VCaP (cell line): Measurements from ENCODE around the gene LCN9.

Experiments
- H3K27ac ChIP-seq: fragments of 450-650 bp; 2 replicates; pipeline ENCODE4 v1.5.1; 2017
- TF ChIP-seq, protein P1 (sequence below): fragments of 450-650 bp; conservative IDR thresholded peaks from 2 replicates; pipeline ENCODE4 v1.5.1; 2017; ENCODE audit warnings: mild to moderate bottlenecking, moderate library complexity

The LCN9 gene

DNA sequence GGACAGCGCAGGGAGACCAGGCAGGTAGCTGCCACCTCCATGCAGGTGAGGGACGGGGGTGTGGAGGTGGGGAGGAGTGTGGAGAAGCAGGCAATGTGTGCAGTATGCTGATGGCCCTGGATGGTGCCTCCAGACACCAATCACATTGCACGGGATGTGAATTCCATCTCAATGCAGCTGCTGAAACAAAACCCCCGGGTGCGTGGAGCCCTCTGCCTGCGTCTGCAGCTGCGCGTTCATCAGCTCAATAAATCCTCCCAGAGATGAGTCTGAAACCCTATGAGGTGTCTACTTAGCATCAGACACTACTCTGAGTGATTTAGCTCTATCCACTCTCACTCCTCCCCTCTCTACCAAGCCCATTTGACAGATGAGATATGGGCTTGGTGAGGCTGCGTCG is 25.9 kb downstream of the LCN9 start:
- TF ChIP-seq, protein P1, sequence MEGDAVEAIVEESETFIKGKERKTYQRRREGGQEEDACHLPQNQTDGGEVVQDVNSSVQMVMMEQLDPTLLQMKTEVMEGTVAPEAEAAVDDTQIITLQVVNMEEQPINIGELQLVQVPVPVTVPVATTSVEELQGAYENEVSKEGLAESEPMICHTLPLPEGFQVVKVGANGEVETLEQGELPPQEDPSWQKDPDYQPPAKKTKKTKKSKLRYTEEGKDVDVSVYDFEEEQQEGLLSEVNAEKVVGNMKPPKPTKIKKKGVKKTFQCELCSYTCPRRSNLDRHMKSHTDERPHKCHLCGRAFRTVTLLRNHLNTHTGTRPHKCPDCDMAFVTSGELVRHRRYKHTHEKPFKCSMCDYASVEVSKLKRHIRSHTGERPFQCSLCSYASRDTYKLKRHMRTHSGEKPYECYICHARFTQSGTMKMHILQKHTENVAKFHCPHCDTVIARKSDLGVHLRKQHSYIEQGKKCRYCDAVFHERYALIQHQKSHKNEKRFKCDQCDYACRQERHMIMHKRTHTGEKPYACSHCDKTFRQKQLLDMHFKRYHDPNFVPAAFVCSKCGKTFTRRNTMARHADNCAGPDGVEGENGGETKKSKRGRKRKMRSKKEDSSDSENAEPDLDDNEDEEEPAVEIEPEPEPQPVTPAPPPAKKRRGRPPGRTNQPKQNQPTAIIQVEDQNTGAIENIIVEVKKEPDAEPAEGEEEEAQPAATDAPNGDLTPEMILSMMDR = no peak
- no peak overlapping the region for H3K27ac ChIP-seq

DNA sequence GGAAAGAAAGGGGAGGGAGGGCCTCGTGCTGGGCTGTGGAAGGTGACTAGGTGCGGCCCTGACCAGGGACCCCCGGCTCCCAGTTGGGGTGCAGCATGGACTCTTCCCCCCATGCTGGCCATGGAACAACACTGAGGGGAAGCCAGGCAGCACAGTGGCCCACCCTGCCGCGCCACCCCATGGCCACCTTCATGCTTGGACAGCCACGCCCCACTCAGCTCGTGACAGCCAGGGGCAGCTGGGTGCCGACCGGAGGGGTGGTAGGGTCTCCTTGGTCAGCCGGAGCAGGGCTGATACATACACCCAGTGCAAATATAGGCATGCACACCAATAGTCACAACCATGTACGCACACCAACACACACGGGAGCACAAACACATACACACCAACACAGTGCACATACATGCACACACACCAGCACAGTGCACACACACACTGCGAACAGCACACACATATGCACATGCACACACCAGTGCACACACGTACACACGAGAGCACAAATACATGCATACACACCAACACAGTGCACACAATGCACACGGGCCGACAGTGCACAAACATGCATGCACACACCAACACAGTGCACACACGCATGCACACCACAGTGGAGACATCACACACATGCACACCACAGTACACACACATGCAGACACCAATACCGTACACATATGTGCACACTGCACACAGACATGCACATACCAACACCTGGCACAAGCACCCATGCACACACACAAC is 27.9 kb downstream of the LCN9 start:
- no peak overlapping the region for H3K27ac ChIP-seq

DNA sequence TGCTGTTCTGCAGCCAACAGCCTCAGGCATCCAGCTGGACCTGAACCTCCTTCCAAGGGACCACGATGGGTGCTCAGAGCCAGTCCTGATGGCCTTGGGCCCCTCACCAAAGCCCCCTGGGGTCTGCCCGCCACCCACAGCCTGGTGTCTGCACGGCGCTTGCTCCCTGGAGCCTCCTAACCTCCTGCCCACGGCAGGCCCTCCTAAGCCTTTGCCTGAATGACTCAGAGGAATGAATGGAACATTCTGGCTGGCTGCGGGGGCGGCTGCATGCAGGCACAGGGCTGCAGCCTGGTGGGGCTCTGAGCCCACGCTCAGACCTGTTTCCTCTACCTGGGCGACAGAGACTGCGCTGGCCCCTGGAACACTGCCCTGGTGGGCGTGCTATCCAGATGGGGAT is 29.3 kb downstream of the LCN9 start:
- TF ChIP-seq, protein P1 = no peak
- no peak overlapping the region for H3K27ac ChIP-seq

More for the DNA sequence above, 27.9 kb downstream of the LCN9 start:
- TF ChIP-seq, protein P1 = no peak

DNA sequence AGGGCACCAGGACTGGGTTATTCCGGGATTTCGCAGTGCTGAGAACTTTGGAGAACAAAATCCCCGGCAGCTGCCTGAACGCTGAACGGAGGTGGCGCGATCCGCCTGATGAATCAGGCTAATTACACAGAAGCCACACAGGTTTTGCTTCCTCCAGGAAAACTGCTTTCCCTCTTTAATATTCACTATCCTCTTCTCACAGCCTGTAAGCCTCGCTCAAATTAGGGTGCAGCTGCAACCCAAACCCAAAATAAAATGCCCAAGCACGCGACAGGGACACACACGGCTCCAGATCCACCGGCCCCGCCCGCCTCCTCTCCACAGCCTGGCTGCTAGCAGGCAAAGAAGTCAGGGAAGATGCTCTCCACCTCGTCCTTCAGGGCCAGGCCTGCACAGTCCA is 30.2 kb downstream of the LCN9 start:
- TF ChIP-seq, protein P1 = no peak

DNA sequence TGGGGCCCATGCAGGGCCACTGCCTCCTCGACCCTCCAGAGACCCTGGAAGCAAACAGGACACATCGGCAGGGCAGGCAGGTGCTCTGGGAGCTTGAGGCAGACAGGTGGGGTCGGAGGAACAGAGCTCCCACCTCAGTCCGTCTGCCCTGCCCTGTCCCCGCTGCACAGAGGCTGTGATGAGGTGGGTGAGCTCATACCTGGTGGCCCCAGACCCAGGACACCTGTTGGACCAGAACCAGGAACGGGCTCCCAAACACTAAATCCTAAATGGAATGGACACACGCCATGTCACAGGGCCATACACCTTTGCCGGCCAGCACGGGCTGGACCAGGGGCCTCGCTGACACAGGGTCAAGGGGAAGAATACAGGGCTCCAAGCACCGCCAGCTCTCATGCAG is 30.7 kb downstream of the LCN9 start:
- TF ChIP-seq, protein P1 = no peak
- no peak overlapping the region for H3K27ac ChIP-seq

More for the DNA sequence above, 30.2 kb downstream of the LCN9 start:
- H3K27ac ChIP-seq = no peak overlapping the region

DNA sequence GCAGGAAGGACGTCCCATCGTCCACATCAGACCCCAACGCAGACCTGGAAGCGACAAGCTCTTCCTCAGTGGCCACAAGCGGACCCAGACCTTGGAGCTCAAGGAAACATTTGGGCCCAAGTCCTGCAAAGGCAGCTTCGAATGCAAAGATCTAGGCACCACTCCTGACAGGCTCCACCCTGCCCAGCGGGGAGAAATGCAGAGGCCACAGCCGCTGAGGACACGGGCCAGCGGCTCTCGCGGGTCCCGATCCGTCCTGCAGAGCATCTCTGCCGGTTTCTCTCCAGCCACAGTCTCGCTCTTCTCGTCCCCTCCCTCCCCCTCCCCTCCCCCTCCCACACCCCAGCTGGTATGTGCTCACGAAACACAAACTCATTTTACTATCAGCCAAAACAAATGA is 31.3 kb downstream of the LCN9 start:
- TF ChIP-seq, protein P1 = no peak
- no peak overlapping the region for H3K27ac ChIP-seq

DNA sequence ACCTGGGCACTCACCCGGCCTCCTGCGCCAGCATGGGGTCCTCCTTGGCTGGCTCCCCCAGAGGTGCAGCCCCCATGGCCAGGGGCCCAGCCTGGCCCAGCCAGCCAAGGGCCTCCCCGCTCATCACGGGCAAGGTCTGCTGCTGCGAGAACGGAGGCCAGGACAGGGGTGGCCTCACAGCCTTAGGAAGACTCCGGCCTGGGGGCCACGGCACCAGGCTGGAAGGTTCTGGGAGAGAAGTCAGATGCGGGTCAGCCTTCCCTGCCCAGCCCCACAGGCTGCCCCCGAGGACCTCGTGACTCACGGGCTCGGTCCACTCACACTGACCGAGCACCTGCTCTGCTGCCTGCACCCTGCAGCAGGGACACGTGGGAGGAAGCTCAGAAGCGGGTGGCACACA is 31.9 kb downstream of the LCN9 start:
- H3K27ac ChIP-seq = no peak overlapping the region
- TF ChIP-seq, protein P1 = no peak
